Stimulated activated CD8-positive, alpha-beta memory T cell treated with anti-CD3 and anti-CD28 coated beads, Interleukin-2, amount 100 ng/mL, for 1 hour (primary cell): ENCODE measurements around the gene KIRREL3.

Source experiments
- DNase-seq, 2 donors: peaks; one replicate each; pipeline ENCODE4 v3.0.0-alpha.2; 2020; ENCODE audit warnings: low read depth in 2 of 2

KIRREL3 gene

GRCh38 chr11:126790550-126791081 is 210.0 kb downstream of the KIRREL3 start:
- no peak for DNase-seq

GRCh38 chr11:126782810-126783209 is 217.8 kb downstream of the KIRREL3 start:
- no peak for DNase-seq

GRCh38 chr11:126781942-126782341 is 218.6 kb downstream of the KIRREL3 start:
- no peak for DNase-seq

GRCh38 chr11:126776119-126776518 is 224.5 kb downstream of the KIRREL3 start:
- DNase-seq = no peak

GRCh38 chr11:126772267-126772666 is 228.3 kb downstream of the KIRREL3 start:
- DNase-seq = no peak

GRCh38 chr11:126768702-126769101 is 231.9 kb downstream of the KIRREL3 start:
- DNase-seq = no peak

- no peak for DNase-seq
Measured at GRCh38 chr11:126766440-126766839, 234.1 kb downstream of the KIRREL3 start.

- no peak for DNase-seq
Measured at GRCh38 chr11:126765196-126765595, 235.4 kb downstream of the KIRREL3 start.

GRCh38 chr11:126764231-126764630 is 236.3 kb downstream of the KIRREL3 start:
- DNase-seq = no peak

- no peak for DNase-seq
Measured at GRCh38 chr11:126756855-126757254, 243.7 kb downstream of the KIRREL3 start.

- DNase-seq = no peak
Measured at GRCh38 chr11:126756421-126756820, 244.1 kb downstream of the KIRREL3 start.

- no peak for DNase-seq
Measured at GRCh38 chr11:126755526-126755925, 245.0 kb downstream of the KIRREL3 start.

- no peak for DNase-seq
Measured at GRCh38 chr11:126754591-126755426, 245.8 kb downstream of the KIRREL3 start.

GRCh38 chr11:126753990-126754389 is 246.6 kb downstream of the KIRREL3 start:
- DNase-seq = no peak

GRCh38 chr11:126751242-126751641 is 249.3 kb downstream of the KIRREL3 start:
- no peak for DNase-seq

GRCh38 chr11:126748793-126749192 is 251.8 kb downstream of the KIRREL3 start:
- no peak for DNase-seq

GRCh38 chr11:126748100-126748791 is 252.3 kb downstream of the KIRREL3 start:
- DNase-seq = no peak

GRCh38 chr11:126747315-126747714 is 253.3 kb downstream of the KIRREL3 start:
- no peak for DNase-seq

- no peak for DNase-seq
Measured at GRCh38 chr11:126746443-126746842, 254.1 kb downstream of the KIRREL3 start.

- no peak for DNase-seq
Measured at GRCh38 chr11:126744699-126745098, 255.9 kb downstream of the KIRREL3 start.

GRCh38 chr11:126743628-126744027 is 256.9 kb downstream of the KIRREL3 start:
- DNase-seq = no peak

- DNase-seq = no peak
Measured at GRCh38 chr11:126742582-126742981, 258.0 kb downstream of the KIRREL3 start.

GRCh38 chr11:126740846-126741245 is 259.7 kb downstream of the KIRREL3 start:
- no peak for DNase-seq
